HL-60 (cell line): ENCODE results near the gene MTHFD2.
A peak's percentile ranks its signal among the peaks of the same experiment; 100 is the strongest.
"Not testable (repeated sequence)": the region's sequence is repeated elsewhere in the genome, so short reads cannot be mapped to it uniquely, and the experiment has no call there.

Source experiments
- DNase-seq, 2 experiments: peaks; one replicate each; pipeline ENCODE4 v3.0.0-alpha.2; 2010 to 2020; ENCODE audit warnings: low read depth in 1 of 2, low spot score in 1 of 2
- H3K27ac ChIP-seq: fragments of 250-450 bp; sonication (Bioruptor Pico); replicated peaks from 2 replicates; pipeline ENCODE4 v1.5.1; 2020; ENCODE audit warnings: mild to moderate bottlenecking, moderate library complexity
- H3K27me3 ChIP-seq: fragments of 250-450 bp; sonication (Bioruptor Pico); 2 replicates; pipeline ENCODE4 v1.5.1; 2021; ENCODE audit warnings: mild to moderate bottlenecking, moderate library complexity; ENCODE audit not compliant: insufficient read depth, poor library complexity, severe bottlenecking
- H3K4me3 ChIP-seq: replicated peaks from 2 replicates; pipeline ENCODE4 v1.5.1; 2011; ENCODE audit warnings: mild to moderate bottlenecking, control low read depth, low read length; ENCODE audit not compliant: insufficient read depth
- CTCF ChIP-seq: IDR thresholded peaks from one replicate; pipeline ENCODE4 v1.5.1; 2011; ENCODE audit warnings: low read length, control low read depth, inconsistent platforms; ENCODE audit not compliant: insufficient read depth
- GABPA ChIP-seq: IDR thresholded peaks from 2 replicates; pipeline ENCODE4 v1.6.1; 2012; ENCODE audit warnings: low read depth
- POLR2AphosphoS5 ChIP-seq: IDR thresholded peaks from 2 replicates; pipeline ENCODE4 v1.6.1; 2012; ENCODE audit warnings: low read depth
- SPI1 ChIP-seq: IDR thresholded peaks from 2 replicates; pipeline ENCODE4 v1.6.1; 2012; ENCODE audit warnings: low read depth, mild to moderate bottlenecking, borderline replicate concordance
- TF ChIP-seq, protein P1 (sequence below): IDR thresholded peaks from 2 replicates; pipeline ENCODE4 v1.6.1; 2012; ENCODE audit warnings: low read depth; ENCODE audit not compliant: insufficient replicate concordance

Gene MTHFD2

DNA sequence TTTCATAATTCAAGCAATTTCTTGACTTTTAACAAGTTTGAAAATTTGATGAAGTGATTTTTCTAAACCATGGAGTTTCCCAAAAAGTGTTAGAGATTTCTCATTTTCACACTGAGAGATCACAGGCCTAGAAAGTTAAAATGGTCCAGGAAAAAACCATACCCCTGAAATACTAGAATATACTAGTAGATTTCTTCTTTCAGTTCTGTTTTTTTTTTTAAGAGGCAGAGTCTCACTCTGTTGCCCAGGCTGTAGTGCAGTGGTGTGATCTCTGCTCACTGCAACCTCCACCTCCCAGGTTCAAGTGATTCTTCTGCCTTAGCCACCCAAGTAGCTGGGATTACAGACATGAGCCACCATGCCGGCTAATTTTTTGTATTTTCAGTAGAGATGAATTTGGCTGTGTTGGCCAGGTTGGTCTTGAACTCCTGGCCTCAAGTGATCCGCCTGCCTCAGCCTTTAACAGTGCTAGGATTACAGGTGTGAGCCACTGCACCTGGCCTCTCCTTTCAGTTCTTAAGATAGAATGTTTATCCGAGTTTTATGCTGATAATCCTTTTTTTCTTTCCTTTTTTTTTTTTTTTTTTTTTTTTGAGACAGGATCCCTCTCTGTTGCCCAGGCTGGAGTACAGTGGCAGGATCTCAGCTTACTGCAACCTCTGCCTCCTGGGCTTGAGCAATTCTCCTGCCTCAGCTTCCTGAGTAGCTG lies 14.4 kb downstream of the MTHFD2 start:
- H3K27me3 ChIP-seq, result no peaks in the 10 kb centered on the region
- no peak for DNase-seq
- TF ChIP-seq, protein P1, sequence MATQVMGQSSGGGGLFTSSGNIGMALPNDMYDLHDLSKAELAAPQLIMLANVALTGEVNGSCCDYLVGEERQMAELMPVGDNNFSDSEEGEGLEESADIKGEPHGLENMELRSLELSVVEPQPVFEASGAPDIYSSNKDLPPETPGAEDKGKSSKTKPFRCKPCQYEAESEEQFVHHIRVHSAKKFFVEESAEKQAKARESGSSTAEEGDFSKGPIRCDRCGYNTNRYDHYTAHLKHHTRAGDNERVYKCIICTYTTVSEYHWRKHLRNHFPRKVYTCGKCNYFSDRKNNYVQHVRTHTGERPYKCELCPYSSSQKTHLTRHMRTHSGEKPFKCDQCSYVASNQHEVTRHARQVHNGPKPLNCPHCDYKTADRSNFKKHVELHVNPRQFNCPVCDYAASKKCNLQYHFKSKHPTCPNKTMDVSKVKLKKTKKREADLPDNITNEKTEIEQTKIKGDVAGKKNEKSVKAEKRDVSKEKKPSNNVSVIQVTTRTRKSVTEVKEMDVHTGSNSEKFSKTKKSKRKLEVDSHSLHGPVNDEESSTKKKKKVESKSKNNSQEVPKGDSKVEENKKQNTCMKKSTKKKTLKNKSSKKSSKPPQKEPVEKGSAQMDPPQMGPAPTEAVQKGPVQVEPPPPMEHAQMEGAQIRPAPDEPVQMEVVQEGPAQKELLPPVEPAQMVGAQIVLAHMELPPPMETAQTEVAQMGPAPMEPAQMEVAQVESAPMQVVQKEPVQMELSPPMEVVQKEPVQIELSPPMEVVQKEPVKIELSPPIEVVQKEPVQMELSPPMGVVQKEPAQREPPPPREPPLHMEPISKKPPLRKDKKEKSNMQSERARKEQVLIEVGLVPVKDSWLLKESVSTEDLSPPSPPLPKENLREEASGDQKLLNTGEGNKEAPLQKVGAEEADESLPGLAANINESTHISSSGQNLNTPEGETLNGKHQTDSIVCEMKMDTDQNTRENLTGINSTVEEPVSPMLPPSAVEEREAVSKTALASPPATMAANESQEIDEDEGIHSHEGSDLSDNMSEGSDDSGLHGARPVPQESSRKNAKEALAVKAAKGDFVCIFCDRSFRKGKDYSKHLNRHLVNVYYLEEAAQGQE, result no peak
- TF ChIP-seq GABPA, result no peak
- no peak for TF ChIP-seq CTCF
- TF ChIP-seq POLR2AphosphoS5, result no peak
- no peak for TF ChIP-seq SPI1

GRCh38 chr2:74215771-74216170 lies 17.4 kb downstream of the MTHFD2 start:
- H3K4me3 ChIP-seq, H3K27ac ChIP-seq, DNase-seq, H3K27me3 ChIP-seq: not testable (repeated sequence)

More for the DNA sequence above, 14.4 kb downstream of the MTHFD2 start:
- Histone ChIP-seq H3K4me3 (no peak overlapping the region), H3K27ac (no peak overlapping the region)

- peak; percentile 18; the same call in 1 of the 2 replicates for TF ChIP-seq POLR2AphosphoS5
- TF ChIP-seq GABPA, result no peak
- no peak overlapping the region for H3K4me3 ChIP-seq
Measured at GRCh38 chr2:74216642-74217041, 18.2 kb downstream of the MTHFD2 start.

GRCh38 chr2:74219846-74220486 lies 21.6 kb downstream of the MTHFD2 start:
- Histone ChIP-seq H3K27me3 (no peaks in the 10 kb centered on the region), H3K27ac (no peak overlapping the region), H3K4me3 (no peak overlapping the region)
- DNase-seq, result no peak
- TF ChIP-seq CTCF (no peak), GABPA (no peak)
- TF ChIP-seq, protein P1, result no peak

More at GRCh38 chr2:74216642-74217041, 18.2 kb downstream of the MTHFD2 start:
- H3K27me3 ChIP-seq, result no peaks in the 10 kb centered on the region
- DNase-seq, result no peak
- H3K27ac ChIP-seq, result no peak overlapping the region

DNA sequence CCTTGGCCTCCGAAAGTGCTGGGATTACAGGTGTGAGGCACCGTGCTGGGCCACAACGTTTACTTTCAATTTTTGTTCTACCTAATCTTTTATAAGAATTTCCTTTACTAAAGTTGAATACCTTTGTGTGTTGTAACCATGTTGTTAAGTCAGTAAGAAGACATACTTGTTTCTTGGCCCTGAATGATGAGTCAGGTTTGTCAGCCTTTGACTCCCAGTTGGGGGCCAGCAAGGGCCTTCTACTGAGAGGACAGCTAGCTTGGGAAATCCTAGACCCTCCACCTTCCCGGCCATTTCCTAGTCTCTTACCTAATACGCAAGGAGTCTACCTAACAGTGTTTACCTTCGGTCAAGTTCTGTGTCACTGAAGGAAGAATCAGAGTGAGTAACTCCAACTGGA lies 22.7 kb downstream of the MTHFD2 start:
- TF ChIP-seq, protein P1, result no peak
- no peak for TF ChIP-seq GABPA
- no peak for TF ChIP-seq POLR2AphosphoS5
- no peak for TF ChIP-seq SPI1
- TF ChIP-seq CTCF, result no peak

More for the DNA sequence above, 22.7 kb downstream of the MTHFD2 start:
- Histone ChIP-seq H3K4me3 (no peak overlapping the region), H3K27ac (no peak overlapping the region), H3K27me3 (no peaks in the 10 kb centered on the region)
- DNase-seq, result no peak
